CD4-positive, alpha-beta T cell (primary cell): ENCODE measurements around the gene SACM1L. TPM values are rescaled to one million over a fixed set of nuclear protein-coding genes. Genes with fewer than 3 reads are reported as not detected.

Experiments
- ATAC-seq: fragments of 200-7000 bp; cut with Tn5 transposase; one replicate; pipeline ENCODE4 v1.10.0; 2022; ENCODE audit warnings: mild to moderate bottlenecking; ENCODE audit not compliant: poor library complexity
- CTCF ChIA-PET: fragments of 350-600 bp; sonication (Branson Sonifier 250); formaldehyde crosslinking; loops from one replicate; lab custom pipeline; 2021; ENCODE audit warnings: antibody characterized with exemption, inconsistent platforms; lab: Charles Lee
- POLR2A ChIA-PET: fragments of 350-600 bp; sonication (Branson Sonifier 250); formaldehyde crosslinking; loops from one replicate; lab custom pipeline; 2021; ENCODE audit warnings: antibody characterized with exemption, inconsistent platforms; lab: Charles Lee
- DNase-seq, 14 experiments: peaks; one replicate each; pipeline ENCODE4 v3.0.0-alpha.2; 2013 to 2020; ENCODE audit warnings: mixed read lengths in 2 of 14
- H3K27ac ChIP-seq, 2 donors: one replicate each; pipeline versions ENCODE4 v1.5.1 to v1.7.0; 2013; ENCODE audit warnings: low read length in 2 of 2, low read depth in 1 of 2, mild to moderate bottlenecking in 1 of 2
- H3K27me3 ChIP-seq, 2 experiments: 1 replicate in 1 of 2; 2 replicates in 1 of 2; pipeline versions ENCODE4 v1.6.1 to v1.7.0; 2013; ENCODE audit warnings: low read length in 2 of 2, control low read depth in 1 of 2, mild to moderate bottlenecking in 1 of 2, moderate library complexity in 1 of 2; ENCODE audit not compliant: insufficient read depth in 2 of 2, control insufficient read depth in 1 of 2
- H3K36me3 ChIP-seq: one replicate; pipeline ENCODE4 v1.6.1; 2013; ENCODE audit warnings: low read length, control low read depth; ENCODE audit not compliant: insufficient read depth
- H3K4me1 ChIP-seq: one replicate; pipeline ENCODE4 v1.6.1; 2013; ENCODE audit warnings: low read length, control low read depth; ENCODE audit not compliant: insufficient read depth
- H3K4me3 ChIP-seq: one replicate; pipeline ENCODE4 v1.5.1; 2013; ENCODE audit warnings: mild to moderate bottlenecking, low read length, moderate library complexity
- H3K9me3 ChIP-seq, 2 experiments: 1 replicate in 1 of 2; 2 replicates in 1 of 2; pipeline versions ENCODE4 v1.6.1 to v1.7.0; 2013; ENCODE audit warnings: low read length in 2 of 2, mild to moderate bottlenecking in 2 of 2, control low read depth in 1 of 2, moderate library complexity in 1 of 2; ENCODE audit not compliant: control insufficient read depth in 1 of 2, insufficient read depth in 1 of 2
- H3K27ac Mint-ChIP-seq: one replicate; pipeline ENCODE4 v1.8.0; 2020; ENCODE audit warnings: mixed read lengths
- H3K27me3 Mint-ChIP-seq: one replicate; pipeline ENCODE4 v1.8.0; 2021; ENCODE audit warnings: mixed read lengths
- H3K36me3 Mint-ChIP-seq: one replicate; pipeline ENCODE4 v1.8.0; 2021; ENCODE audit warnings: low read depth, mixed read lengths
- H3K4me1 Mint-ChIP-seq: one replicate; pipeline ENCODE4 v1.8.0; 2021; ENCODE audit warnings: low read depth, mixed read lengths
- H3K4me3 Mint-ChIP-seq: one replicate; pipeline ENCODE4 v1.8.0; 2020; ENCODE audit warnings: mild to moderate bottlenecking, mixed read lengths
- H3K9me3 Mint-ChIP-seq: one replicate; pipeline ENCODE4 v1.8.0; 2020; ENCODE audit warnings: mixed read lengths
- CTCF ChIP-seq: fragments of 200-600 bp; IDR thresholded peaks from one replicate; pipeline ENCODE4 v1.8.0; 2022; ENCODE audit warnings: antibody characterized with exemption, mild to moderate bottlenecking
- intact Hi-C, 2 experiments: fragments of 100-400 bp; cut with DNase I in 1 of 2; cut with micrococcal nuclease in 1 of 2; formaldehyde crosslinking; loops; one replicate each; pipeline versions ENCODE4 v1.15.1 to v1.9.0; 2023 to 2025; cut with DNase I, micrococcal nuclease
- total RNA-seq, 174 experiments: library from RNA in 2 of 174; stranded (reverse) in 2 of 174; gene quantifications; one replicate each; pipeline ENCODE4 v1.2.3 and lab custom pipeline; 2021 to 2026

SACM1L gene
- total RNA-seq, 2 experiments from 2014 or later: 41.9 to 44.3 TPM

GRCh38 chr3:45794660-45795059 lies 105.5 kb downstream of the SACM1L start:
- Histone ChIP-seq H3K27ac (no peak overlapping the region), H3K9me3 (peaks cover 0 to 11% of the 10 kb centered on the region in 2 experiments), H3K4me1 (peaks cover 16% of the 10 kb centered on the region), H3K27me3 (peaks cover 31 to 38% of the 10 kb centered on the region in 2 experiments), H3K4me3 (no peak overlapping the region), H3K36me3 (no peaks in the 10 kb centered on the region)
- POLR2A ChIA-PET: no interaction called here
- no peak for TF ChIP-seq CTCF
- no peaks in the 10 kb centered on the region for H3K36me3 Mint-ChIP-seq
- H3K9me3 Mint-ChIP-seq: no peaks in the 10 kb centered on the region
- ATAC-seq (no peak), DNase-seq (no peak)
- peak overlapping the region; percentile 34 for H3K4me3 Mint-ChIP-seq
- H3K27ac Mint-ChIP-seq: no peak overlapping the region
- H3K27me3 Mint-ChIP-seq: peaks cover 64% of the 10 kb centered on the region
- intact Hi-C loops: no loop called here
- CTCF ChIA-PET: no interaction called here
- peaks cover 9% of the 10 kb centered on the region for H3K4me1 Mint-ChIP-seq

Other genes starting within 250 kb of the SACM1L start
- gene LIMD1, start 94.6 kb upstream of the SACM1L start, total RNA-seq: 10 to 100 TPM; 13.6 to 14.8 TPM
- gene SLC6A20, start 107.1 kb downstream of the SACM1L start, total RNA-seq: not detected
- gene LZTFL1, start 152.7 kb downstream of the SACM1L start, total RNA-seq: 1 to 10 TPM; 9.6 to 10.0 TPM
- 1 to 10 TPM; 6.5 to 7.4 TPM for gene CCR9, start 197.1 kb downstream of the SACM1L start, total RNA-seq